Stimulated activated CD8-positive, alpha-beta memory T cell treated with anti-CD3 and anti-CD28 coated beads, Interleukin-7, amount 100 ng/mL, for 24 hours (primary cell): ENCODE data around the gene SPNS2.

Source experiments
- DNase-seq: peaks from one replicate; pipeline ENCODE4 v3.0.0-alpha.2; 2020; ENCODE audit warnings: low read depth

The SPNS2 gene

GRCh38 chr17:4503283-4504025, 4.8 kb downstream of the SPNS2 start:
- DNase-seq, result no peak

- no peak for DNase-seq
Measured at GRCh38 chr17:4504188-4504587, 5.5 kb downstream of the SPNS2 start.

- DNase-seq, result no peak
Measured at GRCh38 chr17:4505187-4505586, 6.5 kb downstream of the SPNS2 start.

GRCh38 chr17:4506175-4506813, 7.6 kb downstream of the SPNS2 start:
- no peak for DNase-seq

GRCh38 chr17:4506892-4507291, 8.2 kb downstream of the SPNS2 start:
- DNase-seq, result no peak

- DNase-seq, result no peak
Measured at GRCh38 chr17:4507361-4508111, 8.9 kb downstream of the SPNS2 start.

GRCh38 chr17:4508207-4508606, 9.5 kb downstream of the SPNS2 start:
- DNase-seq, result no peak

GRCh38 chr17:4509401-4509800, 10.7 kb downstream of the SPNS2 start:
- no peak for DNase-seq

- no peak for DNase-seq
Measured at GRCh38 chr17:4509923-4510617, 11.4 kb downstream of the SPNS2 start.

- DNase-seq, result no peak
Measured at GRCh38 chr17:4510618-4510941, 11.9 kb downstream of the SPNS2 start.

GRCh38 chr17:4511199-4511932, 12.7 kb downstream of the SPNS2 start:
- DNase-seq, result no peak

GRCh38 chr17:4512156-4513112, 13.8 kb downstream of the SPNS2 start:
- no peak for DNase-seq

- no peak for DNase-seq
Measured at GRCh38 chr17:4513113-4514032, 14.7 kb downstream of the SPNS2 start.

GRCh38 chr17:4514206-4514605, 15.5 kb downstream of the SPNS2 start:
- no peak for DNase-seq

- no peak for DNase-seq
Measured at GRCh38 chr17:4514779-4515178, 16.1 kb downstream of the SPNS2 start.

- DNase-seq, result no peak
Measured at GRCh38 chr17:4515501-4515900, 16.8 kb downstream of the SPNS2 start.

GRCh38 chr17:4516735-4517134, 18.1 kb downstream of the SPNS2 start:
- no peak for DNase-seq

- no peak for DNase-seq
Measured at GRCh38 chr17:4518901-4519300, 20.2 kb downstream of the SPNS2 start.

- no peak for DNase-seq
Measured at GRCh38 chr17:4519361-4519788, 20.7 kb downstream of the SPNS2 start.
